Measurements from ENCODE around the gene CBLIF. TPM values are rescaled to one million over a fixed set of nuclear protein-coding genes. Genes with fewer than 3 reads are reported as not detected.
A peak's percentile ranks its signal among the peaks of the same experiment; 100 is the strongest.

The CBLIF gene
- total and polyA plus RNA-seq, 2 of the 13 experiments (the other 11 are each of a cell fraction or from before 2014, with no cell fraction given): not detected

GRCh38 chr11:59801160-59801706, 44.1 kb downstream of the CBLIF start:
- Histone ChIP-seq H3K4me2 (ENCODE audit: low read depth, low read length) (no peak overlapping the region), H3K4me3 (replicated peaks in 1 of 3; ENCODE audit: insufficient read depth in 1 of 3, low read depth in 2 of 3, low read length in 3 of 3) (no peak overlapping the region), H3K27ac (ENCODE audit: extremely low read length, insufficient read depth, low read length) (no peak overlapping the region), H3K9ac (ENCODE audit: insufficient read depth, low read depth, low read length) (no peak overlapping the region), H3K27me3 (ENCODE audit: control insufficient read depth in 1 of 2, insufficient read depth in 2 of 2, low read length in 2 of 2) (no peaks in the 10 kb centered on the region), H2AFZ (ENCODE audit: low read length) (no peak overlapping the region), H4K20me1 (ENCODE audit: insufficient read depth, low read length) (no peaks in the 10 kb centered on the region), H3K4me1 (ENCODE audit: insufficient read depth, low read length) (no peaks in the 10 kb centered on the region), H3K79me2 (ENCODE audit: insufficient read depth, low read length) (no peaks in the 10 kb centered on the region), H3K36me3 (replicated peaks in 1 of 2; ENCODE audit: control insufficient read depth in 1 of 2, insufficient read depth in 2 of 2, low read length in 2 of 2) (peaks cover 6 to 12% of the 10 kb centered on the region in 2 experiments), H3K9me3 (ENCODE audit: low read length) (no peaks in the 10 kb centered on the region)
- CTCF ChIA-PET (ENCODE audit: low intra/inter-chr PET ratio, low total read pairs): interaction anchor here (2.8 kb wide), 1 partner anchor 47 kb away, joined by 44 read pairs; the partner anchor contains the start of gene STX3
- ATAC-seq (no peak), DNase-seq (ENCODE audit: low spot score) (no peak), FAIRE-seq (no peak)
- no TSS peak for BruUV-seq (replicated peaks)
- 79% methylated on average over 2 of the region's 2 CpGs for WGBS (ENCODE audit: low lambda C conversion rate)
- in situ Hi-C loops (cut with HindIII; ENCODE audit: extremely low pct_ligation_motif_present, low pct_unique_long_range_greater_than_20kb): loop anchor here (5.0 to 10.0 kb wide), 2 partner anchors 44 to 126 kb away; partner anchors contain the start of gene STX3
- intact Hi-C loops (cut with micrococcal nuclease; ENCODE audit: unreplicated experiment): loop anchor here (5.0 to 10.0 kb wide), 2 partner anchors 136 to 249 kb away; partner anchors contain the start of gene PATL1
- TF ChIP-seq LCORL (IDR thresholded peaks at IDR 0.05) (peak; percentile 79), LCORL (CRISPR knock-in tag; IDR thresholded peaks at IDR 0.05) (no peak), GABPA (IDR thresholded peaks at IDR 0.05; ENCODE audit: low read depth, low read length) (no peak), GABPA (CRISPR knock-in tag; IDR thresholded peaks at IDR 0.05; ENCODE audit: low read depth) (no peak), ZNF333 (CRISPR knock-in tag; IDR thresholded peaks at IDR 0.05; ENCODE audit: borderline replicate concordance) (no peak)
- POLR2A ChIA-PET: interaction anchor here (1.8 kb wide), 1 partner anchor 46 kb away, joined by 4 read pairs; the partner anchor contains the start of gene STX3

GRCh38 chr11:59800390-59801025, 44.8 kb downstream of the CBLIF start:
- no peak for DNase-seq (ENCODE audit: low spot score)
- H3K27me3 ChIP-seq (ENCODE audit: control insufficient read depth in 1 of 2, insufficient read depth in 2 of 2, low read length in 2 of 2): no peaks in the 10 kb centered on the region
- H3K4me1 ChIP-seq (ENCODE audit: insufficient read depth, low read length): no peaks in the 10 kb centered on the region
- no peaks in the 10 kb centered on the region for H3K79me2 ChIP-seq (ENCODE audit: insufficient read depth, low read length)
- H3K9ac ChIP-seq (ENCODE audit: insufficient read depth, low read depth, low read length): no peak overlapping the region
- H2AFZ ChIP-seq (ENCODE audit: low read length): no peak overlapping the region
- no peak overlapping the region for H3K4me3 ChIP-seq (replicated peaks in 1 of 3; ENCODE audit: insufficient read depth in 1 of 3, low read depth in 2 of 3, low read length in 3 of 3)
- in situ Hi-C loops (cut with HindIII; ENCODE audit: extremely low pct_ligation_motif_present, low pct_unique_long_range_greater_than_20kb): loop anchor here (5.0 to 10.0 kb wide), 2 partner anchors 43 to 126 kb away; partner anchors contain the start of gene STX3
- H3K36me3 ChIP-seq (replicated peaks in 1 of 2; ENCODE audit: control insufficient read depth in 1 of 2, insufficient read depth in 2 of 2, low read length in 2 of 2): peaks cover 4 to 6% of the 10 kb centered on the region in 2 experiments
- H3K9me3 ChIP-seq (ENCODE audit: low read length): no peaks in the 10 kb centered on the region
- no peak for ATAC-seq
- ChIA-PET POLR2A (interaction anchor here (1.8 kb wide), 1 partner anchor 45 kb away, joined by 4 read pairs; the partner anchor contains the start of gene STX3), CTCF (ENCODE audit: low intra/inter-chr PET ratio, low total read pairs) (no interaction called here)
- BruUV-seq (replicated peaks): no TSS peak
- H3K4me2 ChIP-seq (ENCODE audit: low read depth, low read length): no peak overlapping the region
- no peaks in the 10 kb centered on the region for H4K20me1 ChIP-seq (ENCODE audit: insufficient read depth, low read length)
- FAIRE-seq: no peak
- 89% methylated on average over 7 of the region's 7 CpGs for WGBS (ENCODE audit: low lambda C conversion rate)
- intact Hi-C loops (cut with micrococcal nuclease; ENCODE audit: unreplicated experiment): loop anchor here (5.0 to 10.0 kb wide), 2 partner anchors 136 to 248 kb away; partner anchors contain the start of gene PATL1
- no peak overlapping the region for H3K27ac ChIP-seq (ENCODE audit: extremely low read length, insufficient read depth, low read length)
- TF ChIP-seq ZNF558 (CRISPR knock-in tag; IDR thresholded peaks at IDR 0.05; ENCODE audit: borderline replicate concordance) (no peak), ZNF724P (CRISPR knock-in tag; IDR thresholded peaks at IDR 0.05; ENCODE audit: borderline replicate concordance) (no peak), SKIL (CRISPR knock-in tag; IDR thresholded peaks at IDR 0.05; ENCODE audit: borderline replicate concordance) (no peak), TRIM22 (IDR thresholded peaks at IDR 0.05) (no peak), ARNT2 (CRISPR knock-in tag; IDR thresholded peaks at IDR 0.05; ENCODE audit: low read depth) (no peak), ZNF850 (CRISPR knock-in tag; conservative IDR thresholded peaks at IDR 0.05) (no peak), RBFOX2 (IDR thresholded peaks at IDR 0.05; ENCODE audit: low read depth, low read length) (no peak), ZNF484 (CRISPR knock-in tag; IDR thresholded peaks at IDR 0.05; ENCODE audit: borderline replicate concordance, low read depth) (no peak), KLF15 (CRISPR knock-in tag; IDR thresholded peaks at IDR 0.05; ENCODE audit: borderline replicate concordance) (no peak)
